HL-60/S4 treated with phorbol 12-myristate 13-acetate at 8.2 ng/mL for 4 days and 3 days (cell line): ENCODE results near the gene MRPS6.

ENCODE experiments used
- in situ Hi-C: fragments of 300-500 bp; cut with MboI; formaldehyde crosslinking; loops from 2 replicates; pipeline ENCODE4 v1.15.0; 2022; ENCODE audit warnings: low sequenced_read_pairs

Gene MRPS6

GRCh38 chr21:34094949-34095348 is 21.6 kb downstream of the MRPS6 start:
- in situ Hi-C loops = no loop called here

GRCh38 chr21:34097442-34097841 is 24.1 kb downstream of the MRPS6 start:
- in situ Hi-C loops = no loop called here

GRCh38 chr21:34100337-34100736 is 27.0 kb downstream of the MRPS6 start:
- in situ Hi-C loops = no loop called here

GRCh38 chr21:34100790-34101189 is 27.4 kb downstream of the MRPS6 start:
- in situ Hi-C loops = no loop called here

- in situ Hi-C loops = no loop called here
These were observed 32.7 kb downstream of the MRPS6 start for GRCh38 chr21:34105947-34106541.

GRCh38 chr21:34107606-34108005 is 34.2 kb downstream of the MRPS6 start:
- in situ Hi-C loops = no loop called here

GRCh38 chr21:34109075-34109474 is 35.7 kb downstream of the MRPS6 start:
- in situ Hi-C loops = no loop called here

GRCh38 chr21:34110594-34111202 is 37.3 kb downstream of the MRPS6 start:
- in situ Hi-C loops = no loop called here

- in situ Hi-C loops = no loop called here
These were observed 39.1 kb downstream of the MRPS6 start for GRCh38 chr21:34112316-34113033.

GRCh38 chr21:34113842-34114241 is 40.5 kb downstream of the MRPS6 start:
- in situ Hi-C loops = no loop called here

- in situ Hi-C loops = no loop called here
These were observed 41.8 kb downstream of the MRPS6 start for GRCh38 chr21:34115160-34115559.

- in situ Hi-C loops = no loop called here
These were observed 43.2 kb downstream of the MRPS6 start for GRCh38 chr21:34116569-34116968.

GRCh38 chr21:34120867-34121266 is 47.5 kb downstream of the MRPS6 start:
- in situ Hi-C loops = no loop called here

- in situ Hi-C loops = no loop called here
These were observed 48.7 kb downstream of the MRPS6 start for GRCh38 chr21:34122047-34122446.

- in situ Hi-C loops = no loop called here
These were observed 50.2 kb downstream of the MRPS6 start for GRCh38 chr21:34123609-34124008.

- in situ Hi-C loops = no loop called here
These were observed 52.9 kb downstream of the MRPS6 start for GRCh38 chr21:34126269-34126668.

- in situ Hi-C loops = no loop called here
These were observed 53.3 kb downstream of the MRPS6 start for GRCh38 chr21:34126691-34127090.

GRCh38 chr21:34128124-34128523 is 54.7 kb downstream of the MRPS6 start:
- in situ Hi-C loops = no loop called here

GRCh38 chr21:34128674-34129038 is 55.3 kb downstream of the MRPS6 start:
- in situ Hi-C loops = no loop called here

- in situ Hi-C loops = no loop called here
These were observed 55.9 kb downstream of the MRPS6 start for GRCh38 chr21:34129039-34129891.

GRCh38 chr21:34129901-34130715 is 56.7 kb downstream of the MRPS6 start:
- in situ Hi-C loops = no loop called here
